Measurements from ENCODE around the gene C1orf159.

C1orf159 gene

DNA sequence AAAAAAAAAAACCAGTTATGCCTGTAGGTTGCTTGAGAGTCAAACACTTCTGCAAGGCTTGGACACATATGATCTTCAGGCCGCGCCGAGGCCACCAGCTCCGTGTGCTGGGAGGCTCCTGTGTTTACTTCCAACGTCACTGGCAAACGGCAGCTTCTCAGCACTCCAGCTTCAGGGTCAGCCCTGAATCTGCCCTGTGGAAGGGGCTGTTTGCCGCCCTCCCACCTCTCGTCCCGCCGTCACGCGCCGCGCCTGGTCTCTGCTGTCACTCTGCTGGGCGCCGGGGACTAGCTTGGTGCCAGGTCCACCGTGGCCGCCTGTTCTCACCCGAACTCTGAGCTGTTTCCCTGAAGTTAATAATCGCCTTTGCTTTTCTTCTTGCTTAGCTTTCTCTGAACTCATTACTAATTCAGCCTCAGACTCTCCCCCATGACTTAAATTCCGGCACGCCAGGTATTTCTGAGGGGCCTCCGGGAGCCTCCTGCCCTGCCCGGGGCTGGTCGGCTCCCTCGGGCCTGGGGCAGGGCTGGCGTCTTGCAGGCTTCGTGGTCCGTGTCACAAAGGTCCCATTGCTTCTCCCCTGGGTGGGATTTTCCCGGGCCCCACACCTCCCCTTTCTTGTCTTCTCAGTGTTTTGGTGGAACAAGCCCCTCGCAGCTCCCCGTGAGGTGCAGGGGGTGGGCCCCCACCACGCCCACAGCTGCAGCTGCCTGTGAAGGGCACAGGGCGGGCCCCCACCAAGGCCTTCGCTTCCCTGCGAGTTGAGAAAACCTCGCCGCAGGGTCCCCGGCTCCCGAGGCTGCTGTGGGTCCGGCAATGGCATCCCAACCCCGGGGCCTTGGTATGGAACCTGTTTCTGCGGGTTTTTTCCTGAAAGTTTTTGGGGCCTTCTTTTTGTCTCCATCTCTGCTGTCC is 14.6 kb upstream of the C1orf159 start:
- H3K4me1 ChIP-seq (ENCODE audit: control insufficient read depth, insufficient read depth, low read length, poor library complexity, severe bottlenecking), result no peaks in the 10 kb centered on the region
- H3K36me3 ChIP-seq (ENCODE audit: control insufficient read depth, insufficient read depth, low read length), result no peaks in the 10 kb centered on the region
- no peak overlapping the region for H3K27ac ChIP-seq (ENCODE audit: low read depth, low read length, severe bottlenecking)
- WGBS, 2 experiments (ENCODE audit: insufficient coverage in 2 of 2), result 88 to 90% methylated on average over 37 to 41 of the region's 43 CpGs
- no peak overlapping the region for H3K4me3 ChIP-seq (ENCODE audit: extremely low read depth, insufficient read depth, low read length, poor library complexity, severe bottlenecking)
- H3K9me3 ChIP-seq (ENCODE audit: control insufficient read depth, low read length), result no peaks in the 10 kb centered on the region

DNA sequence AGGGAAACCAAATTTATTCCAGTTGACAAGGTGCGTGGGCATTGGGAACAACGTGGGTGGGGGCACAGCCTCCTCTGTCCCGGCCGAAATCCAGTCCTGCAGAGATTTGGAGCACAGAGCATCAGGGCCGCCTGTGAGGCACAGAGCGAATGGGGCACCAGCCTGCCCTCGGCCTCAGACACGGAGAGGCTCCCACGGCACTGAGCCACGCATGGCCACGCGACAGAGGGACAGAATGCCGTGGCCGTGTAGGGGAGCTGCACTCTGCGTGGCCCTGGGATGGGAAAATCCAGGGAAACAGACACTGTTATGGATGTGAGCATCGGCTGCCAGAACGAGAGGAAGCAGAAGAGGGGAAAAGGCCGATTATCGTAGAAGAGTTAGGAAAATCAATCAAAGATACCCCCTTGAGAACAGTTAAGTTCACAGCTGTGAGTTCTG is 13.5 kb upstream of the C1orf159 start:
- H3K4me1 ChIP-seq (ENCODE audit: control insufficient read depth, insufficient read depth, low read length, poor library complexity, severe bottlenecking), result no peaks in the 10 kb centered on the region
- H3K36me3 ChIP-seq (ENCODE audit: control insufficient read depth, insufficient read depth, low read length), result no peaks in the 10 kb centered on the region
- H3K9me3 ChIP-seq (ENCODE audit: control insufficient read depth, low read length), result no peaks in the 10 kb centered on the region
- no peak overlapping the region for H3K4me3 ChIP-seq (ENCODE audit: extremely low read depth, insufficient read depth, low read length, poor library complexity, severe bottlenecking)
- 94 to 97% methylated on average over 17 to 19 of the region's 19 CpGs for WGBS, 2 experiments (ENCODE audit: insufficient coverage in 2 of 2)
- H3K27ac ChIP-seq (ENCODE audit: low read depth, low read length, severe bottlenecking), result no peak overlapping the region

DNA sequence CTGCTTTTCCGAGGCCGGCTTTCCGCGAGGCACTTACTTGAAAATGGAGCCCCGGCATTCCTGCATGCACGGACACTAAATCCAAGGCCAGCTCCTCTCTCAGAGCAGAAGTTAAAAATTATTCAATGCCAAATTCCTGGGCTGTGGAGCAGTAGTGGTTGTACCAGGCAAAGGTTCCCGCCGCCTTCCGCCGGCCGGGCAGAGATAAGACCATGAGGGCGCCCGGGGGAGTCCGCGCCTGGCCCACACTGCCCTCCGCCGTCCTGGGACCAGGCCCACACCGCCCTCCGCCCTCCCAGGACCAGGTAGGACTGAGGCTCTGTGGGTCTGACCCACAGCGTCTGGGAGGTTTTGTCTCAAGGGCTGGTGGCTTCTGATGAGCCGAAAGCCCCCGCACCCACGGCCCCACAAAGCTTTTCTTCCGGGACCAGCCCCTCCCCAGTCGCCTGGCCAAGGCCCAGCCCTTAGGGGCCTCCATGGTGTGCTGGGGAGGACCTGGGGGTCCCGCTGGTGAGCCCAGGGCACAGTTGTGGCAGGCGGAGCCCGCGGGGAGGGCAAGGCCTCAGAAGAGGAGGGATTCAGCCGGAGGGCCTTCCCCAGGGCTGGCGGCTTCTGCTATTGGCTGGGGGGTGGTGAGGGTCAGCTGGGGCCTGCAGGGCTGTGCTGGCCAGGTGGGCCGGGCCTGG is 12.7 kb upstream of the C1orf159 start:
- WGBS, 2 experiments (ENCODE audit: insufficient coverage in 2 of 2), result 93 to 95% methylated on average over 26 to 30 of the region's 32 CpGs
- no peaks in the 10 kb centered on the region for H3K9me3 ChIP-seq (ENCODE audit: control insufficient read depth, low read length)
- no peaks in the 10 kb centered on the region for H3K4me1 ChIP-seq (ENCODE audit: control insufficient read depth, insufficient read depth, low read length, poor library complexity, severe bottlenecking)

DNA sequence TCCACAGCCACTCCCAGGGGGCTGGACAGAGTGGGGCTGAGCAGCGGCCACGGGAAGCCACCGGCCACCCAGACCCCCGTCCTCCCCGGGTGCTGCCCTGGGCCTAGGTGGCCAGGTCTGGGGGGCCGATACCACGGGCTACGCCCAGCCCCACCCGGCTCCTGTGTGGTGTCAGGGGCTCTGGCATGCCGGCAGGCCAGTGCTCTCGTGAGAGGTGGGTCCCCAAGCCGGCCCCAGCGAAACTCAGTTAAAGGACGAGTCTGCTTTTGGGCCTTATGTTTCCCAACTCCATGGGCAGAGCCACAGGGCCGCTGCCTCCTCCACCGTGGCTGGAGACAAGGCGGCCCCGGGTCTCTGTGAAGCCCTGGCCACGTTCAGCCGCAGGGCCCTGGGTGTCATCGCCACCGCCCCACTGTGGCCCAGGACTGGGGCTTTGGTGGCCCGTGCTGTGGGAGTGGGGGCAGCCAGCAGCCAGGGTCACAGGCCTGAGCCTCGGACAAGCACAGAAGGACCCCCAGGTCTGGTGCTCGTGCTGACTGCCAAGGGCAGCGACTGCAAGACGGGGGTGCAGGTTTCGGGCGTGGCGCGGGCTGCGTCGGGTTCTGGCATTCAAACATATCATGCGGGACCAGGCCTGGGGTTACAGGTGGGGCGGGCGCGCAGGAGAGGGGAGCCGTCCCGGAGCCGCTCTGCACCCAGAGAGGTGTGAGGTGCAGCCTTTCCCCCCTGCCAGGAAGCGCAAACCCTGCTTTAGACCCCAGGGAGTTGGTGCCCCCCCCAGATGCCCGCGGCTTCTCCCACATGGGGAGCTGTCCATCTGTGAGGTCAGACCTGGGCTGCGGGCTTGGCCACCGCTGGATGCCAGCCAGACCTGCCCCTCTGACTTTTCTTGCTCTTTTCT is 11.9 kb upstream of the C1orf159 start:
- H3K27ac ChIP-seq (ENCODE audit: low read depth, low read length, severe bottlenecking), result no peak overlapping the region
- H3K4me3 ChIP-seq (ENCODE audit: extremely low read depth, insufficient read depth, low read length, poor library complexity, severe bottlenecking), result no peak overlapping the region
- WGBS, 2 experiments (ENCODE audit: insufficient coverage in 2 of 2), result 93 to 96% methylated on average over 34 to 43 of the region's 45 CpGs
- H3K9me3 ChIP-seq (ENCODE audit: control insufficient read depth, low read length), result no peaks in the 10 kb centered on the region
- no peaks in the 10 kb centered on the region for H3K4me1 ChIP-seq (ENCODE audit: control insufficient read depth, insufficient read depth, low read length, poor library complexity, severe bottlenecking)
- no peaks in the 10 kb centered on the region for H3K36me3 ChIP-seq (ENCODE audit: control insufficient read depth, insufficient read depth, low read length)

More for the DNA sequence above, 12.7 kb upstream of the C1orf159 start:
- Histone ChIP-seq H3K4me3 (ENCODE audit: extremely low read depth, insufficient read depth, low read length, poor library complexity, severe bottlenecking) (no peak overlapping the region), H3K27ac (ENCODE audit: low read depth, low read length, severe bottlenecking) (no peak overlapping the region), H3K36me3 (ENCODE audit: control insufficient read depth, insufficient read depth, low read length) (no peaks in the 10 kb centered on the region)

GRCh38 chr1:1125945-1126344 is 10.1 kb upstream of the C1orf159 start:
- Histone ChIP-seq H3K36me3 (ENCODE audit: control insufficient read depth, insufficient read depth, low read length) (no peaks in the 10 kb centered on the region), H3K4me1 (ENCODE audit: control insufficient read depth, insufficient read depth, low read length, poor library complexity, severe bottlenecking) (peaks cover 4% of the 10 kb centered on the region), H3K9me3 (ENCODE audit: control insufficient read depth, low read length) (no peaks in the 10 kb centered on the region), H3K4me3 (ENCODE audit: extremely low read depth, insufficient read depth, low read length, poor library complexity, severe bottlenecking) (no peak overlapping the region), H3K27ac (ENCODE audit: low read depth, low read length, severe bottlenecking) (no peak overlapping the region)
- WGBS, 2 experiments (ENCODE audit: insufficient coverage in 2 of 2), result 91 to 96% methylated on average over 10 to 16 of the region's 18 CpGs

- Histone ChIP-seq H3K9me3 (ENCODE audit: control insufficient read depth, low read length) (no peaks in the 10 kb centered on the region), H3K36me3 (ENCODE audit: control insufficient read depth, insufficient read depth, low read length) (no peaks in the 10 kb centered on the region), H3K4me3 (ENCODE audit: extremely low read depth, insufficient read depth, low read length, poor library complexity, severe bottlenecking) (no peak overlapping the region), H3K27ac (ENCODE audit: low read depth, low read length, severe bottlenecking) (no peak overlapping the region), H3K4me1 (ENCODE audit: control insufficient read depth, insufficient read depth, low read length, poor library complexity, severe bottlenecking) (peaks cover 4% of the 10 kb centered on the region)
- WGBS, 2 experiments (ENCODE audit: insufficient coverage in 2 of 2), result 89 to 91% methylated on average over 24 to 29 of the region's 29 CpGs
Observed at GRCh38 chr1:1124786-1125642, 9.1 kb upstream of the C1orf159 start.

- no peak overlapping the region for H3K27ac ChIP-seq (ENCODE audit: low read depth, low read length, severe bottlenecking)
- no peak overlapping the region for H3K4me3 ChIP-seq (ENCODE audit: extremely low read depth, insufficient read depth, low read length, poor library complexity, severe bottlenecking)
- H3K36me3 ChIP-seq (ENCODE audit: control insufficient read depth, insufficient read depth, low read length), result no peaks in the 10 kb centered on the region
- no peaks in the 10 kb centered on the region for H3K9me3 ChIP-seq (ENCODE audit: control insufficient read depth, low read length)
- WGBS, 2 experiments (ENCODE audit: insufficient coverage in 2 of 2), result 91 to 98% methylated on average over 7 of the region's 7 CpGs
- H3K4me1 ChIP-seq (ENCODE audit: control insufficient read depth, insufficient read depth, low read length, poor library complexity, severe bottlenecking), result peaks cover 4% of the 10 kb centered on the region
Observed at GRCh38 chr1:1124508-1124785, 8.6 kb upstream of the C1orf159 start.

DNA sequence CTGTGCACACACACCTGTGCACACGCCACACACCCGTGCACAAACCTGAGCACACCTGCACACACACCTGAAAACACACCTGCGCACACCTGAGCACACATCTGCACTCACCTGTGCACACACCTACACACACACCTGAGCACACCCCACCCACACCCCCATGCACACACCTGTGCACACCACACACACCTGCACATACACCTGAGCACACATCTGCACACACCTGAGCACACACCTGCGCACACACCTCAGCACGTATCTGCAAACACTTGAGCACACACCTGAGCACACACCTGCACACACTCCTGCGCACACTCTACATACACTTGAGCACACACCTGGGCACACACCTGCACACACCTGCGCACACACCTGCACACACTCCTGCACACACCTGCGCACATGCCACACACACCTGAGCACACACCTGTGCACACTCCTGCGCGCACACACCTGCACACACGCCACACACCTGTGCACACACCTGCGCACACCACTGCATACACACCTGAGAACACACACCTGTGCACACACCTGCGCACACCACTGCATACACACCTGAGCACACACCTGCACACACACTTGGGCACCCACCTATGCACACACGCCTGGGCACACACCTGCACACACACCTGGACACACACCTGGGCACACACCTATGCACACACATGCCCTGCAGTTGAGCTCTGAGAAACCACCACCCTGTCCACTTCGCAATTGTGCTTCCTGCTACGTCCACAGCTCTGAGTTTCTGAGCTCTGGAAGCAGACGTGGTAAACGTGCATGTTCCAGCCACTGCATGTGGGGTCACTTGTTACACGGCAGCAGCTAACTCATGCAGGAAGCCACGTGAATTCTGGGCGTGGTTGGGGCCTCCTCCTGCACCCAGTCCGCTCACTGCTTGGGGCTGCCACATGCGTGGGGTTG is 8.0 kb upstream of the C1orf159 start:
- Histone ChIP-seq H3K4me3 (ENCODE audit: extremely low read depth, insufficient read depth, low read length, poor library complexity, severe bottlenecking) (no peak overlapping the region), H3K27ac (ENCODE audit: low read depth, low read length, severe bottlenecking) (no peak overlapping the region), H3K9me3 (ENCODE audit: control insufficient read depth, low read length) (no peaks in the 10 kb centered on the region), H3K4me1 (ENCODE audit: control insufficient read depth, insufficient read depth, low read length, poor library complexity, severe bottlenecking) (peaks cover 4% of the 10 kb centered on the region), H3K36me3 (ENCODE audit: control insufficient read depth, insufficient read depth, low read length) (no peaks in the 10 kb centered on the region)
- 93 to 96% methylated on average over 14 to 23 of the region's 23 CpGs for WGBS, 2 experiments (ENCODE audit: insufficient coverage in 2 of 2)

GRCh38 chr1:1122981-1123480 is 7.1 kb upstream of the C1orf159 start:
- Histone ChIP-seq H3K27ac (ENCODE audit: low read depth, low read length, severe bottlenecking) (no peak overlapping the region), H3K4me3 (ENCODE audit: extremely low read depth, insufficient read depth, low read length, poor library complexity, severe bottlenecking) (no peak overlapping the region), H3K36me3 (ENCODE audit: control insufficient read depth, insufficient read depth, low read length) (no peaks in the 10 kb centered on the region), H3K4me1 (ENCODE audit: control insufficient read depth, insufficient read depth, low read length, poor library complexity, severe bottlenecking) (peaks cover 4% of the 10 kb centered on the region), H3K9me3 (ENCODE audit: control insufficient read depth, low read length) (no peaks in the 10 kb centered on the region)
- WGBS, 2 experiments (ENCODE audit: insufficient coverage in 2 of 2), result 87 to 88% methylated on average over 14 to 15 of the region's 18 CpGs

Measured in mesodermal cell (in vitro differentiated cells).